Ureter (tissue), 1 donor: ENCODE data around the gene CCSAP. TPM values are rescaled to one million over a fixed set of nuclear protein-coding genes. Genes with fewer than 3 reads are reported as not detected.

Experiments
- total RNA-seq: library from RNA; stranded (reverse); gene quantifications from one replicate; pipeline ENCODE4 v1.2.4, GENCODE V29; 2023
- donor health status: DM: yes; HTN: yes; CAD: no.

CCSAP gene
- total RNA-seq, 1 donor from 2014 or later: 3.6 TPM

Other genes with a start within 250 kb of the CCSAP start
- 68.7 TPM for gene RAB4A, start 71.9 kb downstream of the CCSAP start, total RNA-seq
- 9.5 TPM for gene ACTA1, start 91.0 kb upstream of the CCSAP start, total RNA-seq
- 39.7 TPM for gene NUP133, start 165.3 kb upstream of the CCSAP start, total RNA-seq
- gene ABCB10, start 215.7 kb upstream of the CCSAP start, total RNA-seq: 13.7 TPM